Neural cell (in vitro differentiated cells): ENCODE results near the gene KRTAP10-11. TPM values are rescaled to one million over a fixed set of nuclear protein-coding genes. Genes with fewer than 3 reads are reported as not detected.

Experiments used
- H2AFZ ChIP-seq: fragments of 200-600, 300-800 bp; sonication (generic), shearing (Covaris generic); 2 replicates; pipeline ENCODE4 v1.6.0; 2014; ENCODE audit warnings: low read depth, mild to moderate bottlenecking, antibody characterized with exemption, low read length, moderate library complexity
- H3F3A ChIP-seq: fragments of 200-600 bp; shearing (Covaris generic); 2 replicates; pipeline ENCODE4 v1.6.1; 2016; ENCODE audit warnings: mild to moderate bottlenecking, moderate library complexity, mixed read lengths, antibody characterized with exemption, low read length; ENCODE audit not compliant: insufficient read depth, poor library complexity, severe bottlenecking
- H3K27ac ChIP-seq: fragments of 200-600, 300-800 bp; sonication (generic), shearing (Covaris generic); 2 replicates; pipeline ENCODE4 v1.5.1; 2014; ENCODE audit warnings: mild to moderate bottlenecking, low read length, moderate library complexity
- H3K27me3 ChIP-seq: fragments of 300-800, 200-600 bp; sonication (generic), shearing (Covaris generic); 2 replicates; pipeline ENCODE4 v1.6.0; 2014; ENCODE audit warnings: mild to moderate bottlenecking, low read depth, low read length, moderate library complexity; ENCODE audit not compliant: insufficient read depth
- H3K36me3 ChIP-seq: fragments of 300-800, 200-600 bp; sonication (generic), shearing (Covaris generic); 2 replicates; pipeline ENCODE4 v1.5.1; 2014; ENCODE audit warnings: mild to moderate bottlenecking, antibody characterized with exemption, low read length, moderate library complexity; ENCODE audit not compliant: insufficient read depth
- H3K4me2 ChIP-seq: fragments of 300-800, 200-600 bp; sonication (generic), shearing (Covaris generic); 2 replicates; pipeline ENCODE4 v1.6.0; 2014; ENCODE audit warnings: mild to moderate bottlenecking, low read length
- H3K4me3 ChIP-seq: fragments of 300-800, 200-600 bp; sonication (generic), shearing (Covaris generic); 2 replicates; pipeline ENCODE4 v1.5.1; 2014; ENCODE audit warnings: mild to moderate bottlenecking, low read length, moderate library complexity
- H3K79me2 ChIP-seq: fragments of 200-600 bp; shearing (Covaris generic); replicated peaks from 2 replicates; pipeline ENCODE4 v1.6.0; 2014; ENCODE audit warnings: mild to moderate bottlenecking, low read length, moderate library complexity; ENCODE audit not compliant: insufficient read depth
- H3K9ac ChIP-seq: fragments of 300-800, 200-600 bp; sonication (generic), shearing (Covaris generic); 2 replicates; pipeline ENCODE4 v1.6.1; 2016; ENCODE audit warnings: mild to moderate bottlenecking, low read length, mixed read lengths
- H3K9me2 ChIP-seq: fragments of 200-600 bp; shearing (Covaris generic); 2 replicates; pipeline ENCODE4 v1.6.1; 2016; ENCODE audit warnings: mild to moderate bottlenecking, low read length, mixed read lengths; ENCODE audit not compliant: insufficient read depth
- H3K9me3 ChIP-seq: fragments of 200-600, 300-800 bp; sonication (generic), shearing (Covaris generic); 2 replicates; pipeline ENCODE4 v1.6.1; 2016; ENCODE audit warnings: mild to moderate bottlenecking, mixed run types, low read length, moderate library complexity, mixed read lengths
- H4K20me1 ChIP-seq: fragments of 200-600 bp; shearing (Covaris generic); 2 replicates; pipeline ENCODE4 v1.6.1; 2016; ENCODE audit warnings: mild to moderate bottlenecking, mixed run types; ENCODE audit not compliant: insufficient read depth
- EP300 ChIP-seq: fragments of 450-650 bp; conservative IDR thresholded peaks from 2 replicates; pipeline ENCODE4 v1.6.1; 2014; ENCODE audit warnings: antibody characterized with exemption, mild to moderate bottlenecking, moderate library complexity; ENCODE audit not compliant: poor library complexity, severe bottlenecking
- EZH2 ChIP-seq: fragments of 200-600, 300-800 bp; shearing (Covaris generic), sonication (generic); IDR thresholded peaks from 2 replicates; pipeline ENCODE4 v1.6.1; 2014; ENCODE audit warnings: antibody characterized with exemption, low read length, borderline replicate concordance, mild to moderate bottlenecking; ENCODE audit not compliant: insufficient read depth, poor library complexity, severe bottlenecking
- MXI1 ChIP-seq: fragments of 450-650 bp; conservative IDR thresholded peaks from 2 replicates; pipeline ENCODE4 v1.6.1; 2014; ENCODE audit warnings: antibody characterized with exemption, mild to moderate bottlenecking; ENCODE audit not compliant: poor library complexity, severe bottlenecking
- POLR2AphosphoS5 ChIP-seq: IDR thresholded peaks from 2 replicates; pipeline ENCODE4 v1.6.1; 2012
- RAD21 ChIP-seq: fragments of 450-650 bp; conservative IDR thresholded peaks from 2 replicates; pipeline ENCODE4 v1.6.1; 2014; ENCODE audit warnings: antibody characterized with exemption, mild to moderate bottlenecking, moderate library complexity
- SMC3 ChIP-seq: fragments of 450-650 bp; conservative IDR thresholded peaks from 2 replicates; pipeline ENCODE4 v1.6.1; 2014; ENCODE audit warnings: antibody characterized with exemption, mild to moderate bottlenecking, moderate library complexity; ENCODE audit not compliant: poor library complexity
- TAF1 ChIP-seq: IDR thresholded peaks from 2 replicates; pipeline ENCODE4 v1.6.1; 2012; ENCODE audit warnings: low read depth
- polyA plus RNA-seq: library from polyadenylated mRNA; depleted of rRNA; stranded (reverse); fragments of >200 nt; gene quantifications from 2 replicates; pipeline ENCODE4 v1.2.3, GENCODE V29; 2014
- TF ChIP-seq, protein P1 (sequence below): IDR thresholded peaks from 2 replicates; pipeline ENCODE4 v1.6.1; 2012; ENCODE audit warnings: borderline replicate concordance
- TF ChIP-seq, protein P2 (sequence below): fragments of 450-650 bp; IDR thresholded peaks from 2 replicates; pipeline ENCODE4 v1.5.1; 2014; ENCODE audit warnings: antibody characterized with exemption, mild to moderate bottlenecking, moderate library complexity; ENCODE audit not compliant: poor library complexity, severe bottlenecking

The KRTAP10-11 gene
- polyA plus RNA-seq, 1 donor from 2014 or later, result not detected

DNA sequence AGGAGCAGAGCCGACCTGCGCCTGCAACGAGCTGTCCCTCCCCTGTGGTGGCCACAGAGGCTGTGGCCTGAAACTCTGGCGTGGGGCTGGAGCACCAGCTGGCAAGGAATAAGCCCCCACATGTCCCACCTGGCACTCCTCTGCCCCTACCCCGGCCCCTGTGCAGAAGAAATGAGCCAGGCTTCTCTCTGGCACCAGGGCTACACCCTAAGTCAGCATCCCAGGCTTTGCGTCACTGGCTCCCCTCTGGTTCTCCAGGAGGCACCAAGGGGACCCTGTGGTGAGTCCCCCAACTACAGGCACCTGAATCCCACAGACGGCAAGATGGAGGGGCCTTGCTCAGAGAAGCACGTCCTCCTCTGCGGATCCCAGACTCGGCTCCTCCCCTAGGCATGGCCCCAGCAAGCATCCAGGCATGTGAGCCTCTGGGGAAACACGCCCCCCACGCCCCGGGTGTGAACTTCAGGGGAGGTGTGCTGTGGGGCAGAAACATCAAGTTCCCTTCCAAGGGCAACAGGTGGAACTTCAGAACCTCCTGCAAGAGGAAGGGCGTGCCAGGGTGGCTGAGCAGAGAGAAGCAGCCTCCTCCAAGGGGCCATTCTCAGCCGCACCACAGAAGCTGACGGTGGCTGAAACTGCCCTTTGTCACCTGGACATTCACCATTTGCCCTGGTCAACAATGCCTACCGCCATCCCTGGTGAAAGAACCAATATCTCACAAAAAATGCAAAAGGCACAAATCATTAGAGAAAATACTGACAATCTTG is 42.9 kb upstream of the KRTAP10-11 start:
- Histone ChIP-seq H3K4me3 (no peak overlapping the region), H2AFZ (no peak overlapping the region), H3K9me3 (peaks cover 4% of the 10 kb centered on the region), H3K27ac (no peak overlapping the region), H3K9ac (no peak overlapping the region), H3K4me2 (no peak overlapping the region), H3F3A (no peaks in the 10 kb centered on the region), H3K36me3 (no peaks in the 10 kb centered on the region), H3K9me2 (no peaks in the 10 kb centered on the region), H3K79me2 (no peaks in the 10 kb centered on the region), H3K27me3 (no peaks in the 10 kb centered on the region), H4K20me1 (no peaks in the 10 kb centered on the region)
- TF ChIP-seq, protein P1, sequence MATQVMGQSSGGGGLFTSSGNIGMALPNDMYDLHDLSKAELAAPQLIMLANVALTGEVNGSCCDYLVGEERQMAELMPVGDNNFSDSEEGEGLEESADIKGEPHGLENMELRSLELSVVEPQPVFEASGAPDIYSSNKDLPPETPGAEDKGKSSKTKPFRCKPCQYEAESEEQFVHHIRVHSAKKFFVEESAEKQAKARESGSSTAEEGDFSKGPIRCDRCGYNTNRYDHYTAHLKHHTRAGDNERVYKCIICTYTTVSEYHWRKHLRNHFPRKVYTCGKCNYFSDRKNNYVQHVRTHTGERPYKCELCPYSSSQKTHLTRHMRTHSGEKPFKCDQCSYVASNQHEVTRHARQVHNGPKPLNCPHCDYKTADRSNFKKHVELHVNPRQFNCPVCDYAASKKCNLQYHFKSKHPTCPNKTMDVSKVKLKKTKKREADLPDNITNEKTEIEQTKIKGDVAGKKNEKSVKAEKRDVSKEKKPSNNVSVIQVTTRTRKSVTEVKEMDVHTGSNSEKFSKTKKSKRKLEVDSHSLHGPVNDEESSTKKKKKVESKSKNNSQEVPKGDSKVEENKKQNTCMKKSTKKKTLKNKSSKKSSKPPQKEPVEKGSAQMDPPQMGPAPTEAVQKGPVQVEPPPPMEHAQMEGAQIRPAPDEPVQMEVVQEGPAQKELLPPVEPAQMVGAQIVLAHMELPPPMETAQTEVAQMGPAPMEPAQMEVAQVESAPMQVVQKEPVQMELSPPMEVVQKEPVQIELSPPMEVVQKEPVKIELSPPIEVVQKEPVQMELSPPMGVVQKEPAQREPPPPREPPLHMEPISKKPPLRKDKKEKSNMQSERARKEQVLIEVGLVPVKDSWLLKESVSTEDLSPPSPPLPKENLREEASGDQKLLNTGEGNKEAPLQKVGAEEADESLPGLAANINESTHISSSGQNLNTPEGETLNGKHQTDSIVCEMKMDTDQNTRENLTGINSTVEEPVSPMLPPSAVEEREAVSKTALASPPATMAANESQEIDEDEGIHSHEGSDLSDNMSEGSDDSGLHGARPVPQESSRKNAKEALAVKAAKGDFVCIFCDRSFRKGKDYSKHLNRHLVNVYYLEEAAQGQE, result no peak
- TF ChIP-seq EP300 (no peak), RAD21 (no peak), EZH2 (no peak), TAF1 (no peak), SMC3 (no peak), MXI1 (no peak), POLR2AphosphoS5 (no peak)
- TF ChIP-seq, protein P2, sequence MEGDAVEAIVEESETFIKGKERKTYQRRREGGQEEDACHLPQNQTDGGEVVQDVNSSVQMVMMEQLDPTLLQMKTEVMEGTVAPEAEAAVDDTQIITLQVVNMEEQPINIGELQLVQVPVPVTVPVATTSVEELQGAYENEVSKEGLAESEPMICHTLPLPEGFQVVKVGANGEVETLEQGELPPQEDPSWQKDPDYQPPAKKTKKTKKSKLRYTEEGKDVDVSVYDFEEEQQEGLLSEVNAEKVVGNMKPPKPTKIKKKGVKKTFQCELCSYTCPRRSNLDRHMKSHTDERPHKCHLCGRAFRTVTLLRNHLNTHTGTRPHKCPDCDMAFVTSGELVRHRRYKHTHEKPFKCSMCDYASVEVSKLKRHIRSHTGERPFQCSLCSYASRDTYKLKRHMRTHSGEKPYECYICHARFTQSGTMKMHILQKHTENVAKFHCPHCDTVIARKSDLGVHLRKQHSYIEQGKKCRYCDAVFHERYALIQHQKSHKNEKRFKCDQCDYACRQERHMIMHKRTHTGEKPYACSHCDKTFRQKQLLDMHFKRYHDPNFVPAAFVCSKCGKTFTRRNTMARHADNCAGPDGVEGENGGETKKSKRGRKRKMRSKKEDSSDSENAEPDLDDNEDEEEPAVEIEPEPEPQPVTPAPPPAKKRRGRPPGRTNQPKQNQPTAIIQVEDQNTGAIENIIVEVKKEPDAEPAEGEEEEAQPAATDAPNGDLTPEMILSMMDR, result no peak

DNA sequence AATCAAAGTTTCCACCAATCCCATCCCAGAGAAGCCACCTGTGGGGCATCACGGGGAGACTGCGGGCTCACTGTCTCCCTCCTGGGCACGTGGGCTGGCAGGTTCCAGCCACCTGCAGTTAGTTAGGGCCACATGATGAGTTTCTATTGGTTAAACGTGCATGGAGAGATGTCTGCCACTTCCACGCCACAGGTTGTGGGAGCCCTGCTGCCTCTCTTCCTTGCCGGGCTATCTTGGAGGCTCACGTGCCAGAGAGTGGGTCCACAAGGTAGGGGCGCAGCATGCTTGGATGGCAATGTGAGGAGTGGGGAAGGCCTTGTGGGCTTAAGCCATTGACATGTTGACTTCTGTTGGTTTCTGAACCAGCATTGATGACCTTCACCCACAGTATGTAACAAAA is 42.3 kb upstream of the KRTAP10-11 start:
- Histone ChIP-seq H3F3A (no peaks in the 10 kb centered on the region), H3K4me2 (no peak overlapping the region), H3K9ac (no peak overlapping the region), H3K36me3 (no peaks in the 10 kb centered on the region), H3K9me3 (peaks cover 4% of the 10 kb centered on the region), H3K4me3 (no peak overlapping the region), H3K79me2 (no peaks in the 10 kb centered on the region), H2AFZ (no peak overlapping the region), H4K20me1 (no peaks in the 10 kb centered on the region), H3K27me3 (no peaks in the 10 kb centered on the region), H3K27ac (no peak overlapping the region), H3K9me2 (no peaks in the 10 kb centered on the region)
- no peak for TF ChIP-seq MXI1
- no peak for TF ChIP-seq EZH2
- TF ChIP-seq POLR2AphosphoS5, result no peak
- TF ChIP-seq, protein P2, result no peak
- TF ChIP-seq SMC3, result no peak
- no peak for TF ChIP-seq RAD21
- TF ChIP-seq, protein P1, result no peak
- TF ChIP-seq EP300, result no peak
